ENCODE data around the gene MACROD2. TPM values are rescaled to one million over a fixed set of nuclear protein-coding genes. Genes with fewer than 3 reads are reported as not detected.

MACROD2 gene
- total and polyA plus RNA-seq, 9 donors, result 2.0 to 4.9 (median 3.1) TPM

GRCh38 chr20:15036948-15037347 lies 1041.6 kb downstream of the MACROD2 start:
- WGBS (ENCODE audit: insufficient coverage), result no CpG with 5 or more reads among the region's 3 CpGs
- Histone ChIP-seq H3K27me3 (ENCODE audit: control insufficient read depth, insufficient read depth, low read length) (no peaks in the 10 kb centered on the region), H3K9me3 (replicated peaks; ENCODE audit: control insufficient read depth, low read depth, low read length) (no peaks in the 10 kb centered on the region), H3K4me3 (ENCODE audit: low read length) (no peak overlapping the region), H3K4me1 (ENCODE audit: control insufficient read depth, insufficient read depth, low read length) (no peaks in the 10 kb centered on the region), H3K27ac (ENCODE audit: low read length) (no peak overlapping the region), H3K36me3 (ENCODE audit: control insufficient read depth, insufficient read depth, low read length) (no peaks in the 10 kb centered on the region)
- no peak for DNase-seq

DNA sequence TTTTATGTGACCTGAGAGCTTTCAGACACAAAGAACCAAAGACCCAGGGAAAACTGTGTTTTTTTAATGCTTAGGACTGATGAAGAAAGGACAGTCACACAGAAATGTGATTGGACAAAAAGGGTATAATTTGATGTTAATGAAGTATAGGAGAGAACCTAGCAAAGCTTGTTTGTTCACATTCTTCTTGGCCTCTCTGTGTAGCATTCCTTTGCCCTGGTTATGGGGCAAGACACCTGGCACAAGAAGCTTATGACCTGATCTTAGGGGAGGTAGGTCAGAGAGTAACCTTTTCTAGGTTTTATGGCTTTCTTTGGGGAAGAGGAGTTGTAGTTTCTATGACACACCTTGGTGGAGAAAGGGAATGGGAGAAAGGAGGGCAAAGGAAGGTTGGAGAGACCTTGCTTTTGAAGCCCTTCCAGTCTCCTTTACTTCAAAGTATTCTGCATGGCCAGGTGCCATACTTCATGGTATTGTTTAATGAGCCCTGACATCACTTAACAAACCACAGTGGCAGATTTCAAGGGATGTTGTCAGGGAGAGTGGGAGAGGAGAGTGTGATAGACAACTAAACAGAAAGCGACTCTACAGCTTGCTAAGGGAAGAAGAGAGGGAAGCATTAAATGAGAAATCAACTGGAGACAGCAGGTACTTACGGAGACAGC lies 1043.9 kb downstream of the MACROD2 start:
- H3K27ac ChIP-seq (ENCODE audit: low read length), result no peak overlapping the region
- H3K4me1 ChIP-seq (ENCODE audit: control insufficient read depth, insufficient read depth, low read length), result no peaks in the 10 kb centered on the region
- DNase-seq, result no peak
- WGBS (ENCODE audit: insufficient coverage), result 100% methylated on average over 1 of the region's 2 CpGs
- H3K27me3 ChIP-seq (ENCODE audit: control insufficient read depth, insufficient read depth, low read length), result no peaks in the 10 kb centered on the region
- no peak overlapping the region for H3K4me3 ChIP-seq (ENCODE audit: low read length)
- no peaks in the 10 kb centered on the region for H3K36me3 ChIP-seq (ENCODE audit: control insufficient read depth, insufficient read depth, low read length)
- no peaks in the 10 kb centered on the region for H3K9me3 ChIP-seq (replicated peaks; ENCODE audit: control insufficient read depth, low read depth, low read length)

DNA sequence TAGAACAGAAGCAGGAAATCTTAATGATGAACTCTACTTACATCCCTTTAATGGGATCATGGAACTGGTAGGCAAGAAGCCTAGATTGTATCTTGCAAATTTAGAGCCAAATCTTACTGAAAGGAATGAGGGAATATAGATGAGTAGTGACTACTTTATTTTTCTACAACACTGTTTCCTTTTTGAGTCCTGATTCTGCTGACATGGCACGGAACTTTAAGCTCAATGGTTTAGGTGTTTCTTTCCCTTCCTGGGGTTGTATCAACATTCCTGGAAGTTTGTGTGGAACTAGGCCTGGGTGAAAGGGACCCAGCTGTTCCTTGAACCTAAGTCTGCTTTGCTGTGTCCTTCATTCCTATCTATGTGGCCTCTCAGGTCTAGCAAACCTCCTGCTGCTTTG lies 1047.4 kb downstream of the MACROD2 start:
- no CpG with 5 or more reads among the region's 1 CpG for WGBS (ENCODE audit: insufficient coverage)
- Histone ChIP-seq H3K4me1 (ENCODE audit: control insufficient read depth, insufficient read depth, low read length) (no peaks in the 10 kb centered on the region), H3K4me3 (ENCODE audit: low read length) (no peak overlapping the region)

GRCh38 chr20:15045246-15045645 lies 1049.9 kb downstream of the MACROD2 start:
- Histone ChIP-seq H3K9me3 (replicated peaks; ENCODE audit: control insufficient read depth, low read depth, low read length) (no peaks in the 10 kb centered on the region), H3K36me3 (ENCODE audit: control insufficient read depth, insufficient read depth, low read length) (no peaks in the 10 kb centered on the region), H3K27me3 (ENCODE audit: control insufficient read depth, insufficient read depth, low read length) (no peaks in the 10 kb centered on the region), H3K4me1 (ENCODE audit: control insufficient read depth, insufficient read depth, low read length) (no peaks in the 10 kb centered on the region), H3K27ac (ENCODE audit: low read length) (peak overlapping the region; percentile 13), H3K4me3 (ENCODE audit: low read length) (no peak overlapping the region)
- no CpG with 5 or more reads among the region's 4 CpGs for WGBS (ENCODE audit: insufficient coverage)
- DNase-seq, result peak; percentile 94

More for the DNA sequence above, 1047.4 kb downstream of the MACROD2 start:
- no peaks in the 10 kb centered on the region for H3K27me3 ChIP-seq (ENCODE audit: control insufficient read depth, insufficient read depth, low read length)
- H3K36me3 ChIP-seq (ENCODE audit: control insufficient read depth, insufficient read depth, low read length), result no peaks in the 10 kb centered on the region
- H3K9me3 ChIP-seq (replicated peaks; ENCODE audit: control insufficient read depth, low read depth, low read length), result no peaks in the 10 kb centered on the region
- DNase-seq, result no peak
- H3K27ac ChIP-seq (ENCODE audit: low read length), result no peak overlapping the region

- WGBS (ENCODE audit: insufficient coverage), result no CpG with 5 or more reads among the region's 2 CpGs
- H3K27me3 ChIP-seq (ENCODE audit: control insufficient read depth, insufficient read depth, low read length), result no peaks in the 10 kb centered on the region
- no peak overlapping the region for H3K27ac ChIP-seq (ENCODE audit: low read length)
- H3K4me1 ChIP-seq (ENCODE audit: control insufficient read depth, insufficient read depth, low read length), result no peaks in the 10 kb centered on the region
- H3K9me3 ChIP-seq (replicated peaks; ENCODE audit: control insufficient read depth, low read depth, low read length), result no peaks in the 10 kb centered on the region
- no peak for DNase-seq
- no peaks in the 10 kb centered on the region for H3K36me3 ChIP-seq (ENCODE audit: control insufficient read depth, insufficient read depth, low read length)
- H3K4me3 ChIP-seq (ENCODE audit: low read length), result no peak overlapping the region
Measured at GRCh38 chr20:15047042-15047441, 1051.7 kb downstream of the MACROD2 start.

- Histone ChIP-seq H3K36me3 (ENCODE audit: control insufficient read depth, insufficient read depth, low read length) (no peaks in the 10 kb centered on the region), H3K27ac (ENCODE audit: low read length) (no peak overlapping the region), H3K4me1 (ENCODE audit: control insufficient read depth, insufficient read depth, low read length) (no peaks in the 10 kb centered on the region), H3K4me3 (ENCODE audit: low read length) (no peak overlapping the region), H3K9me3 (replicated peaks; ENCODE audit: control insufficient read depth, low read depth, low read length) (no peaks in the 10 kb centered on the region), H3K27me3 (ENCODE audit: control insufficient read depth, insufficient read depth, low read length) (no peaks in the 10 kb centered on the region)
- 40% methylated on average over 1 of the region's 1 CpG for WGBS (ENCODE audit: insufficient coverage)
- DNase-seq, result no peak
Measured at GRCh38 chr20:15047601-15048000, 1052.3 kb downstream of the MACROD2 start.

- H3K9me3 ChIP-seq (replicated peaks; ENCODE audit: control insufficient read depth, low read depth, low read length), result peaks cover 5% of the 10 kb centered on the region
- H3K27me3 ChIP-seq (ENCODE audit: control insufficient read depth, insufficient read depth, low read length), result no peaks in the 10 kb centered on the region
- DNase-seq, result peak; percentile 65
- no peak overlapping the region for H3K27ac ChIP-seq (ENCODE audit: low read length)
- WGBS (ENCODE audit: insufficient coverage), result 92% methylated on average over 4 of the region's 5 CpGs
- H3K4me3 ChIP-seq (ENCODE audit: low read length), result no peak overlapping the region
- no peaks in the 10 kb centered on the region for H3K36me3 ChIP-seq (ENCODE audit: control insufficient read depth, insufficient read depth, low read length)
- peaks cover 4% of the 10 kb centered on the region for H3K4me1 ChIP-seq (ENCODE audit: control insufficient read depth, insufficient read depth, low read length)
Measured at GRCh38 chr20:15056246-15056645, 1060.9 kb downstream of the MACROD2 start.

- H3K27me3 ChIP-seq (ENCODE audit: control insufficient read depth, insufficient read depth, low read length), result no peaks in the 10 kb centered on the region
- 89% methylated on average over 1 of the region's 3 CpGs for WGBS (ENCODE audit: insufficient coverage)
Measured at GRCh38 chr20:15058841-15059240, 1063.5 kb downstream of the MACROD2 start.

GRCh38 chr20:15059438-15059837 lies 1064.1 kb downstream of the MACROD2 start:
- Histone ChIP-seq H3K4me1 (ENCODE audit: control insufficient read depth, insufficient read depth, low read length) (peaks cover 4% of the 10 kb centered on the region), H3K4me3 (ENCODE audit: low read length) (no peak overlapping the region), H3K36me3 (ENCODE audit: control insufficient read depth, insufficient read depth, low read length) (no peaks in the 10 kb centered on the region), H3K27me3 (ENCODE audit: control insufficient read depth, insufficient read depth, low read length) (no peaks in the 10 kb centered on the region), H3K9me3 (replicated peaks; ENCODE audit: control insufficient read depth, low read depth, low read length) (no peaks in the 10 kb centered on the region), H3K27ac (ENCODE audit: low read length) (no peak overlapping the region)
- peak; percentile 92 for DNase-seq

More at GRCh38 chr20:15058841-15059240, 1063.5 kb downstream of the MACROD2 start:
- Histone ChIP-seq H3K4me3 (ENCODE audit: low read length) (no peak overlapping the region), H3K9me3 (replicated peaks; ENCODE audit: control insufficient read depth, low read depth, low read length) (no peaks in the 10 kb centered on the region), H3K36me3 (ENCODE audit: control insufficient read depth, insufficient read depth, low read length) (no peaks in the 10 kb centered on the region), H3K27ac (ENCODE audit: low read length) (no peak overlapping the region), H3K4me1 (ENCODE audit: control insufficient read depth, insufficient read depth, low read length) (peaks cover 4% of the 10 kb centered on the region)
- DNase-seq, result no peak

DNA sequence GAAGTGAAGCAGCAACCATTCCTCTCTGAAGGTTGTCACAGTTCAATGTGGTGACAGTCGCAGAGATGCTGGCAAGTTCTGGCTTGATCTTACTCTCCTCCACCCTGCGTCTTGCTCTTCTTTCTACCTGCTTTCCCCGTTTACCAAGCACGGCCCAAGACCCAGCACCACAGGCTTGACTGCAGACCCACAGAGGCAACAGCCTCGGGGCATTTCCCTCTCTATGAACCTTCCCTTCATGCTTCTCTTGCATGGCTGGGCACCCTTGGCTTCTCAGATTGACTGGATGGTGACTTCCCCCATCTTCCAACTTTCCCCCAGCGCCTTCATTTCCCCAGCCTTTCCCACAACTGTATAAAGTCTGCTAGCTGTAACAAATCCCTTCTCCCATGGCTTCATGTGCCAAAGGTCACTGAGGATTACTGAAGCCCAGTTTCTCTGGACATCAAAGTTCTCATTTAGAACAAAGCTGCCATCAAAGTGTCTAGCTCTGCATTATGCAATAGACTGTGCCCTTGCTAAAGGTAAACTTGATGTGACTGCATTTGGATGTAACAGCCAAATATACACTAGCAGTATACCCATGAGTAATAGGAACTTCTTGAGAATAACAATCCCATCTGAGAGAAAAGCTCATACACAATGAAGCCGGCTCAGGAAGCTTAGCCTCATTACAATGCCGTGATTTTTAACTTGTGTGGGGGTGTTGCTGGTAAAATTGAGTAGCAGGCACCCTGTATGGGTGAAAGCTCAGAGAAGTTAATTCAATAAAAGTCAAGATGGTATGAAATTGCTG lies 1065.1 kb downstream of the MACROD2 start:
- H3K36me3 ChIP-seq (ENCODE audit: control insufficient read depth, insufficient read depth, low read length), result no peaks in the 10 kb centered on the region
- 85% methylated on average over 6 of the region's 8 CpGs for WGBS (ENCODE audit: insufficient coverage)
- peaks cover 4% of the 10 kb centered on the region for H3K4me1 ChIP-seq (ENCODE audit: control insufficient read depth, insufficient read depth, low read length)
- H3K27me3 ChIP-seq (ENCODE audit: control insufficient read depth, insufficient read depth, low read length), result no peaks in the 10 kb centered on the region
- H3K4me3 ChIP-seq (ENCODE audit: low read length), result no peak overlapping the region
- DNase-seq, result no peak
- H3K27ac ChIP-seq (ENCODE audit: low read length), result no peak overlapping the region
- H3K9me3 ChIP-seq (replicated peaks; ENCODE audit: control insufficient read depth, low read depth, low read length), result no peaks in the 10 kb centered on the region
